Right kidney (tissue), 1 donor: ENCODE measurements around the gene VEPH1.

Experiments
- DNase-seq: peaks from one replicate; pipeline ENCODE4 v3.0.0-alpha.2; 2016

Gene VEPH1

GRCh38 chr3:157257101-157257500, 246.1 kb downstream of the VEPH1 start:
- DNase-seq: no peak

DNA sequence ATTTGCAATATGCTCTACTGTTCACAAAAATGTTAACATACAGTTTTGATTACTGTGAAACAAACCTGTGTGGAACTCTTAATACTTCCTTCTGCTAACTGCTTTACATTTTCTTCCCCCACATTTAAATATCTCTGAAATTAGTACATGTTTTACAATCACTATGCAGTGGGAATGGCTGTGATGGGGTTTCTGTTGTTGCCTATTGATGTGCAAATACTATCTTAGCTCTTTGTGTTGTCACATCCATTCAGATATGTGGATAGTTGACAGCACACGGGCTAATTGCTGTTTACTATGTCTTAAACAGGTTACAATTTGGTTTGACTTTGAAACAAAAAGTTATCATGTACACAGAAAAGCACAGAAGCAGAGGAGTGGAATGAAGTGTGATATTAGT, 247.4 kb downstream of the VEPH1 start:
- DNase-seq: no peak

GRCh38 chr3:157251685-157252084, 251.5 kb downstream of the VEPH1 start:
- no peak for DNase-seq

GRCh38 chr3:157249606-157250005, 253.6 kb downstream of the VEPH1 start:
- DNase-seq: no peak

DNA sequence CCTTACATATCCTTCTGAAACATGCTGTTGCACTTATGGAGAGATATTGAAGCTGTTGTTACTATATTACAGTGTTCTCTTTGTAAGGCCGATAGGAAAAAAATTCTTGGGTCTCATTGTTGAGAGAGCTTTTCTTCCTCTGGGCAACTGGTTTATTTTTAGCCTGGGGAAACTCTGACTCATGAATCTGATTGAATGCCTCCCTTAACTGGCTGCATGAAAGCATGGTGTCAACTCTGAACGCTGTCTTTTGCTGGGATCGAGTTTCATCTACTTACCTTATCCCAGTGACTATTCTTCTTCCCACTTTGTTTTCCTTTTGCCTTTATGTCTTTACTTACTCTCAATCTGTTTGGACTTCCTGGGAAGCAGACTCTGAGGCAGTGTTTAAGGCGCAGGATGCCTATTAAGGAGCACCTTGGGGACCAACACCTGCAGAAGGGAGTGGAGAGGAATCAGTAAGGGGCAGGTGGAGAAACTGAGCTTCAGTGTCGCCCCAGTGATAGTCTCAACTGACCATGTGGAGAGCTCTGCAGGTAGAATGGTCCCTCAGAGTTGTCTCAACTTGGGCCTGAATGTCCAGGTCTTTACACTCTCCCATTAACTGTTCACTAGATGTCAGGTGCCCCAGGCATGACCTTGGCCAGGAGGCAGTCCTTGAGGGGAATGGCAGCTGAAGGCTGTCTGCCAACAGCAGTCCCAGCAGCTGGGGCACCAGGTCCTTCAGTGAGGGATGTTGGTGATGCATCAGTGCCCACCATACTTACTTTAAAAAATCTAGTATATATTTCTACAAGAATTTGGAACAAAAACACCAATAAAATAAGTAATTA, 254.4 kb downstream of the VEPH1 start:
- no peak for DNase-seq

GRCh38 chr3:157247391-157247790, 255.8 kb downstream of the VEPH1 start:
- DNase-seq: no peak

DNA sequence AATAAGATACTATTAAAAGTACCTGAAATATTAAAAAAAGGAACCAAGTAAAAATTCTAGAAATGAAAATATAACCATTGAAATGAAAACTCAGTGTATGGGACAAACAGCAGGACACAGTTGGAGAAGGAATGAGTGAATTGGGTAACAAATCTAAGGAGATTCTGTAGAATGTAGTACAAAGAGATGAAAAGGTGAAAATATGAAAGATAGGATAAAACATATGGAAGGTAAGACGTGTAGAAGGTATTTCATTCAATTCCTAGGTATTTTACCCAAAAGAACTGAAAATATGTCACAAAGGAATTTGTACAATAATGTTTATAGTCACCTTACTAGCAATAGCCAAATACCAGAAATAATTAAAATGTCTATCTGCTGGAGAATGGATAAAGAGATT, 260.4 kb downstream of the VEPH1 start:
- no peak for DNase-seq

DNA sequence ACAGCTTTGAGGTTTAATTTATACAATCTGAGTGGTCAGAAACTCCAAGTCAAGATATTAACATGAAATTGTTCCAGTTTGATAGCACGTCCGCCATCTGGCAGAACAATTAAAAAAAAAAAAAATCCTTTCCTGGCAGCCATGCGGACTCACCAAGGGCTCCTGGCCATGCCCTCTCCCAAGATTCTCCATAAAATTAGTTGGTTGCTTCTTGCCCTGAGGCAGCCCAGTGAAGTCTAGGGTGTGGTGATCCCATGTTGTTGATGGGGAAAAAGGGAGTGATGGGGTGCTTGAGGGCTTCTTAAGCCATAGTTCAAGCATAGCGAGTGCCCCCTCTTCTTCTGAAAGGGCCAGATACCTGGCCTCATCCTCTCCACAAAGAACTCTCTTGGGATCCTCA, 261.6 kb downstream of the VEPH1 start:
- no peak for DNase-seq

DNA sequence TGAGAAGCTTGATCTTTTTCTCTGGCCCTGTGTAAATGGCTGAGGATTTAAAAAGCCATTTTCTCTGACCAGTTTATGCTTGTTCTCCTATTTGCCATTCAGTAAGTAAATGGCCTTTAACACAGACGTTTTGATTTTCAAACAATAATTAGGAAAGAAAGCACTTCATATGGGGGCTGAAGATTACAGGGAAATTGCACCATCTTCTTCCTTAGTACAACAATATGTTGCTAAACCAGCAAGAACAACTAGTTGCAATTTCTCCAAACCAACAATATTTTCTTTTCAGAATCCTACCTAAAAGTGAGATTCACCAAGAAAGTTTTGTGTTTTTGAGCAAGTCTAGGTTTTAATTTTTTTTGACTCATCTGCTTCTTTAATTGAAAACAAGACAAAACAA, 262.8 kb downstream of the VEPH1 start:
- DNase-seq: no peak

DNA sequence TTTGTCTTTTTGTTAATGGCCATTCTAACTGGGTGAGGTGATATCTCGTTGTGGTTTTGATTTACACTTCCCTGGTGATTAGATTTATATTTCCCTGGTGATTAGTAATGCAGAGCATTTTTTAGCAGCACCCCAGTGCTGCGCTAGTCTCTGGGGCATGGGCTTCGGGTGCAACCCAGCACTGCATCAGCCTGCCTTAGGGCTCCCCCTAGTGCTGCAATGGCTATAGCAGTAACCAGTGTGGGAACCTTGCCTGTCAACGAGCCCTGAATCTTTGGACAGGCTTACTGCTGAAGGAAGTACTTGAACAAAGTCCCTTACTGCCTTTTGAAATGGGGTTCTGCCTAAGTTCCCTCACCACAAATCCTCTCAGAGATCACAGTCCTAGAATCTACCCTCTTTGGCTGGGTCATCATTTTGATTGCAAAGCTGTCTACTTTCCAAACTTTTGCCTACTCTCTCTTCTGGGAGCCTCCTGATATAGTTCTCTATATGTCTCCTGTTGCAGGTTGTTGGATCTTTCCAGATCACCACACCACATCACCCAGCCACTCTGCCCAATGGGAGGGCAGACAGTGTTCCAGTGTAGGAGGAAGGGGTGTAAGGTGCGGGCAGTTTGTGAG, 264.0 kb downstream of the VEPH1 start:
- no peak for DNase-seq

GRCh38 chr3:157238457-157238856, 264.8 kb downstream of the VEPH1 start:
- no peak for DNase-seq

DNA sequence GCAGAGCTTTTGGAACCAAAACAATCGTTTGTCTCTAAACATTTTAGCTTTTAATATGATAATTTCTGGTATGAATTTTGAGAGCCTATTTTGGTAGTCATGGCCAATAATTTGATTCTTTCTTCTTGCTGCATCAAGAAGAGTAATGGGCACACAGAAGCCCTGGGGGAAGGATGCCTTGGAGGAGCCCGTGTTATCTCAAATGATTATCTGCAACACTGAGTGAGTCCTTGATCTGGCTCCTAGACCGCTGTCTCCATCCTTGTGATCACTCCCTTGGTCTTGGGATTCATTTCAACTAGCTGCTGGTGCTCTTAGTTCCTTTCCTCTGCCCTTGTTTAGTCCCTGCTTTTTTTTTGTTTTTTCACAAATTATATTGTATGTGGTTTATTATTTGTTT, 265.3 kb downstream of the VEPH1 start:
- no peak for DNase-seq

DNA sequence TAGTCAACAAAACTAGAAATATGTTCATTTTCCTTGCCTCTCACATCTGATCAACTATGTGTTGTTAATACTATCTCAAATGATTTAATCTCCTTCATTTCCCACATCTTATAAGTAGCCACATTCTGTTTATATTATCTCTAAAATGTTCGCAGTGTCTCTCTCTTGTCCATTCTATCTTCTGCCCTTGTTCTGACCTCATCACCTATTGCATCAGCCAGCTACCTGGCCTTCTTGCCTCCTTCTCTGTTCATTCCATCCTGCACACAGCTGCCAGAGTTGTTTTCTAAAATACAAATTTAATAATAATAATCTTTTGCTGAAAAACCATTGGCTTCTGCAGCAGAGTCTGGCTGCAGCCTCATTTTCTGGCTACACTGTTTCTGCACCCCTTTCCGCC, 267.9 kb downstream of the VEPH1 start:
- DNase-seq: no peak

- no peak for DNase-seq
Observed at GRCh38 chr3:157233923-157234322, 269.3 kb downstream of the VEPH1 start.

GRCh38 chr3:157232141-157232540, 271.1 kb downstream of the VEPH1 start:
- DNase-seq: no peak

GRCh38 chr3:157231071-157231470, 272.1 kb downstream of the VEPH1 start:
- DNase-seq: no peak

DNA sequence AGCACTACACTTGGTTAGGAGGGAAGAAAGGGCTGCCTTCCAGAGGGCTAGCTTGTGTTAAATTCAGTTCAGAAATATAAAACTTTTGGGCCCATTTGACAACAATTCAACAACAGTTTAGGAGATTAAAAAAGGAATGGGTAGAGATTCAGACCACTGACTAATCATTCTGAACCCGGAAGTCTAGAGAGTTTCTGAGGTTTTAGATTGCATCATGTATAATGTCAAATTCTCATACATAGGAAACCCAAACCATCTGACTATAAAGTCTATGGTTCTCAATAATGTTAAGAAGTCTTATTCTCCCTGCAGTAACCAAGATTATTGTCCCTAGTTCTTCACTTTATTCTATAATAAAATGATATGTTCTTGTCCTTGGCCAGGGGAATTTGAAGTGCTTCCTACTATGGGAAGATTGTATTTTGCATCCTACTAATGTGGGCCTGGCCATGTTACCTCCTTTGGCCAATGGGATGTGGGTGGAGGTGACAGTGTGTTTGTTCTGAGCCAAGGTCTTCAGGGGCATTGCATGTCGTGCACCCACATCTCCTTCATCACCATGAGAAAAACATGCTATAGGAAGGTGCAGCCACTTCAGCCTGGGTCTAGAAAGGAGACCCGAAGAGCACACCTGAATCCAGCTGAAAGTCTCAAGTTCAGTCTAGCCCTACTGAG, 276.9 kb downstream of the VEPH1 start:
- no peak for DNase-seq

DNA sequence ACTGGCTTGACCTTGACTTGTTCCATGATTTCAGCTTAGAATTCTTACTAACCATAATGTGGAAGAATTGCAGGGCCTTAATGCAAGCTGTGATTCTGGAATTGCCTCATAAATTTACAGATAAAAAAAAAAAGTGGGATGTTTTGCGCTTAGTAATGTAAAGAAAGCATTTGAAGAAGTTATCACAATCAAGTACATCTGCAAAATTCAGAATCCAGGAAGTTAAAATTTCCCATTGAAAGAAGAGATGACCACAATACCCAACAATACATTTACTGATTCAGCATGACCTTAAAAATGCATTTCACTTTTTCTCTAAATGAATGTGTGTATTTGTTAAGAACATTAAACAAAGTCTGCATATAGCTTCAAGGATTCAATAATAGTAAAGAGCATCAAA, 278.2 kb downstream of the VEPH1 start:
- no peak for DNase-seq

GRCh38 chr3:157220883-157221282, 282.3 kb downstream of the VEPH1 start:
- DNase-seq: no peak

- no peak for DNase-seq
Observed at GRCh38 chr3:157220211-157220610, 283.0 kb downstream of the VEPH1 start.

- no peak for DNase-seq
Observed at GRCh38 chr3:157219215-157219614, 284.0 kb downstream of the VEPH1 start.
